NCI-H82 treated with DMSO at 0.1 percent for 48 hours (cell line): ENCODE measurements around the gene CAPN9.

Experiments used
- DNase-seq: peaks from one replicate; lab custom pipeline; 2025; ENCODE audit not compliant: unreplicated experiment; lab: John Stamatoyannopoulos, UW

Gene CAPN9

DNA sequence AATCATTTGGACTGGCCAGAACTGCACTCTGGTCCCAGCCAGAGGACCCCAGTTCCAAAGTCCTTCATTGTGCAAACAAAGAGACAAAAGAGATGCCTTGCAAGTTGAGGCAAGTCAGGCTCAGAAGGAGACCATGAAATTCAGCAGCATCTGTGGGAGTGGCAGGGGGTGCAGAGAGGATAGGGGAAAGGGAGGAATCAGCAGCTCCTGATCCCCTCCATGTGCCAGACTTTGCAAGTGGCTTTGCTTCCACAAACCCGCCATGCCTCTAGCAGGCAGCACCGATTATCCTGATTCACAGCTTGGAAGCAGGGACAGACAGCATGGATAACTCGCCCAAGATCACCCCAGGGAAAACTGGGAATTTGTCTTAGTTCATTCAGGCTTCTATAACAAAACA lies 2.1 kb upstream of the CAPN9 start:
- DNase-seq = no peak

DNA sequence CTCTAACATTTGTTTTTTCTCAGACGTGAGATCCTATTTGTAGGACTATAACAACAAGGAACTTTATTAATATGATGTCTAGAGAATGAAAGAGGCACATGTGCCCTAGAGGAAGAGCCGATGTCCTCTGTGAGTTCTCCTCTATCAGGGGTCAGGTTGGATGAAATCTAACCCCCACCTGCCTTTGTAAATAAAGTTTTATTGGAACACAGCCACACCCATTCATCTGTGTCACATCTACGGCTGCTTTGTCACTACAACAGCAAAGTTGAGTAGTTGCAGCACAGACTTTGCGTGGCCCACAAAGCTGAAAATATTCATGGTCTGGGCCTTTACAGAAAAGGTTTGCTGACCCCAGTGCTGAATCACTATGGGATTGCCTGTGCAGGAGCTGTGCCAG lies 571 bp upstream of the CAPN9 start:
- no peak for DNase-seq

DNA sequence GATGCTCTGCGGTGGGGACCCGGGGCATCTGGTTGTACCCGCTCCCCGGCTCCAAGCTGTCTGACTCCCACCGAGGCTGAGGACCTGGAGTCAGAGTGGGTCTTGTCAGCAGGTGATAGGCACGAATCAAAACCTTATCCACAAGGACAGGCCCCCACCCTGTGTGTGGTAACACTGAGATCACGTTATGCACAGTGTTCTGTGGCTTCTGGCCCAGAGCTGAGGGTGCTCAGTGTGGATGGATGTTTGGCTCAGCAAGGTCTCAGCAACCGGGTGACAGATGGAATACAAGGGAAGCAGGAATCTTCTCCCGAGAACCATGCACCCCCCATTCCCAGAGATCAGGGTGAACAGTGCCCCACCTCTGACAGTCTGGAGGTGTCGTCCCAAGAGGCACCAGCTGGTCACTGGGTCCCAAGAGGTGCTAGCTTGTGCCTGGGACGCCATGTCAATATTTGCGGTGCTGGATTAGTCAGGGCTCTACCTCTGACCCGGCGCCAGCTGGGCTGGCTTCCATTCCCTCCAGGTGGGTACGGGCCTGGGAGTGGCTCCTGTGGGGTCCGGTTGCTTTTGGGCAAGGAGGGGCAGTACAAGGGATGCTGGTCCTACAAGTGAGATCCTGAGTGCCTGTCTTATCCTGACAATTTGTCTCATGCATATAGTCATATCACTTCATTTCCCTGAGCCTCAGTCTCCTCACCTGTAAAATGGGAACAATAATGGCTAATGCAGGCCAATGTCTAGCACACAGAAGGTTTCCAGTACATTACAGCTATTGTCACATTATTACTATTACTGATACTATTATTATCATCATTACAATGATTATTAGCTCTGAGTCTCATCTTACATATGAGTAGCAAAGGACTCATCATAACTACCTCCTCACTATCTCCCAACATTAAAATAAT lies 957 bp downstream of the CAPN9 start:
- no peak for DNase-seq

DNA sequence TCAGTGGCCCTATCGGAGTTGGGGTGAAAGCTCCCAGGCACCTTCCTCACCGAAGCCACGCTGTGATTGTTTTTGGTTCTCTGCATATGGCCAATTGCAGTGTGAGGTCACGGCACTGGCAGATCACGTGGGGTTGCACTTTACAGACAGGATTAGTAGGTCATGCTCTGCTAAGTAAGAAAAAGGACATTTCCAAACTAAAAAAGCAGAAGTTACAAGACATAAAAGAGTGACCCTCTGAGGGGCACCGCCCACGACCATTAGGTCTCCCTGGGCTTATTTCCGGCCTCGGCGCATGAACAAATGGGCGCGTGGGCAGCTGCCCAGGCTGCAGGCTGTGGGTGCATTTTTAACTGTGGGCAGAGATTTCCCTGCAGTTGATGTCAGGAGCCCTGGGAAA lies 2.0 kb downstream of the CAPN9 start:
- DNase-seq = no peak

DNA sequence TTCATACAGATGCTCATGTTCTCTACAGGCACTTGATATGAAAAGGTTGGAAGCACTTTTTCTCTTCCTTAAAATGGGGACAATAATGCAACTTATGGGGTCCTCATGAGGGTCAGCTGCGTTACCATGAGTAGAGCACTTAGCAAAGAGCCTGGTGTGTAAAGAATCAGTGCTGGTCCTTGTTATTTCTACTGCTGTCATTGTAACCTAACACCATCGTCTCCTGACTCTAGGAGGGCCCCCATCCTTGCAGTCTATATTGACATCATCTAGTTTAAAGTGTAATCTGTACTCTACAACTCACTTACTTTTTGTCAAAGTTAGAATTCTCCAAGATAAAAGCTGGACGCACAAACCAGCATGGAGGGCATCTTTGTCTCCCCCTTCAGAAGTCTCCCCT lies 2.4 kb downstream of the CAPN9 start:
- no peak for DNase-seq

DNA sequence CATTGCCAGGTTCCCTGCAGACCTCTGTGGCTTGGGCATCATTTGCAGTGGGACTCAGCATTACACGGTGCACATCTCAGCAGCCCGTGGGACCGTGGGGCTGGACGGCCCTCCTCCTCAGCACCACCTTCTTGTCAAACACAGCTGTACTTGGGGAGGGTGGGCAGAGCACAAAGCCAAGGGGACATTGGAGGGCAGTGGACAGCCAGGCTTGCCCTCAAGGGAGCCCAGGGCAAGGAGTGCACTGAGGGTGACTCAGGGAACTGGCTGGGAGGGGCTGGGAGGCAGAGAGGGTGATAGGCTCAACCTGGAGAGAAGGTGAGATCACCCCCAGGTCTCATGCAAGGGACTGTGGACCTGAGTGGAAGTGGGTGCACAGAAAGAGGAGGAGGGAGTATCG lies 3.4 kb downstream of the CAPN9 start:
- DNase-seq = no peak

DNA sequence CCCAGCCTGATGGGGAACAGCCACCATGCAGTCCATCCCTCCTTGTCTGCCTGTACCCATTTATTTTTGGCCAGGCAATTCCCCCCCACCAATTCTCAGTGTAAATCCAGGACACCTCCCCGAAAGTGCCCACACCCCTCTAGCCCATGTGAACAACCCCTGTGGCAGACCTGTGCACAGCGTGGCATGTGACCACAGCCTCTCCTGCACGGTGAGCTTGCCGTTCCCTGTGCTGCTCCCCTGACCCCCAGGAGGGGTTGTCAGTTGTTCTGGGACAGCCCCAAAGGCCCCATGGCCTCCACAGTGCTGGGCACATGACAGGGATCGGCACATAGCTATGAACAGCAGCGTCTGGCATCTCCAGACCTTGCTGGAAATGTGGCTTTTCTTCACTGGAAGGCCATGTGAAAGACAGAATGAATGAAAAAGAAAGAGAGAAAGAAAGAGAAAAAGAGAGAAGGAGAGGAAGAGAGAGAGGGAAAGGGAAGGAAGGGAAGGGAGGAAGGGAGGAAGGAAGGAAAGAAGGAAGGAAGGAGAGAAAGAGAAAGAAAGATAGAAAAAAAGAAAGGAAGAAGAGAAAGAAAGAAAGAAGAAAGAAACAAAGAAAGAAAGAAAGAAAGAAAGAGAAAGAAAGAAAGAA lies 3.9 kb downstream of the CAPN9 start:
- DNase-seq = no peak

DNA sequence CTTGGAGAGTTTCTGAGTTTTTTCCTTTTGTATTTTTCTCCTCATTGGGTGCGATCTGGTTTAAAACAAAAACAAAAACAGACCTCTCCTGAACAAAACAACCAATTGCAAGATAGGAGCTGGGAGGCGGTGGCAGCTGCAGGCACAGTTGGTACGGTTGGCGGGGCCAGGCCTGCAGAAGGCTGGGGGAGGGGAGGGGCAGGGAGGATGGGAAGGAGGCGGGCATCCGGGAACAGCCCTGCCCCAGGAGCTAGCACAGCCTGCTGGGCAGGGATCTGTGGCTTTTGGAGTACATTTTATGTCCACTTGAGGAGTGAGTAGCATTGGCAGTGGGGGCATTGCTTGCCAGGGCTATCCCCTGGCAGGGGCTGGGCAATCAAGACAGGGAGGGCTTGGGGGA lies 5.2 kb downstream of the CAPN9 start:
- no peak for DNase-seq

DNA sequence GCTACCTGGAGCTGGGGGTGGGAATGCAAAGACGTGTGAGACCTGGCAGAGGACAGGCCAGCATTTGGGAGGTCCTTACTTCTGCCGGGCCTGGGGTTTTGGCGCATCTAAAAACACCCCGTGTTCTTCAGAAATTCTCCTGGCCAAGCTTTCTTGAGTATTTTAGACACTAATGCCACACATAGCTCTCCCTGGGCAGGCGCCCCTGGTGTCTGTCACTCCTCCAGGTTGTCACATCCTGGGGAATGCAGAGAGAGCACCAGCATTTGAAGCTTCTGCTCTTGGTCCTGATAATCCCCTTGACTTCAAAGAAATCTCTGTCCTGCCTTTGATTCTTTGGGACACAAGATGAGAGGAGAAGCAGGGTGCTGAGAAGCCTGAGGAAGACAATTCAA lies 6.0 kb downstream of the CAPN9 start:
- no peak for DNase-seq

DNA sequence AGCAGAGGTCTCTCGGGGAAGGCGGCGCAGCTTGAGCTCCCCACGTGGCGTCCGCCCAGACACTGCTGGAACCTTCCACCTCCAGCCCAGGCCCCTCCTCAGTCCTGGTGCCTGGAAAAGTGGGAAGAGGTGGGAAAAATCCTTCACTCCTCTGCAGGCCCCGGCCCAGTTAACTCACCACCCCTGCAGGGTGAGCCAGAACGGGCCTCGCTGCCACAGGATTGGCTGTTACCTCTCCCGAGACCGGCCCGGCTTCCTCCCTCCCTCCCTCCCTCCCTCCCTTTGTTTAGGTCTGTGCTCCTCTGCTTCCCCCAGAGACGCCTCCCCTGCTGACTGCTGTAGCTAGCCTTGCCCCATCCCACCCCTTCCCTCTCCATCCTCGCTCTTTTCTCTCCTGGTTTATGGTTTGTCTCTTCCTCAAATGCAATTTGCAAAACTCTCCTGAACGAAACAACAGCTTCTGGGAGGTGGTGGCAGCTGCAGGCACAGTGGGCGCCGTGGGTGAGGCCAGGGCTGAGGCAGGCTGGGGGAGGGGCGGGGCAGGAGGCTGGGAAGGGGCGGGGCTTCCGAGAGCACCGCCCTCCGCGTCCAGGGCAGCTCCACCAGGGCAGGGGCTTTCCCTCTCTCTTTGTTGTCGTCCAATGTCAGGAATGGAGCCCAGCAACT lies 6.5 kb downstream of the CAPN9 start:
- no peak for DNase-seq

DNA sequence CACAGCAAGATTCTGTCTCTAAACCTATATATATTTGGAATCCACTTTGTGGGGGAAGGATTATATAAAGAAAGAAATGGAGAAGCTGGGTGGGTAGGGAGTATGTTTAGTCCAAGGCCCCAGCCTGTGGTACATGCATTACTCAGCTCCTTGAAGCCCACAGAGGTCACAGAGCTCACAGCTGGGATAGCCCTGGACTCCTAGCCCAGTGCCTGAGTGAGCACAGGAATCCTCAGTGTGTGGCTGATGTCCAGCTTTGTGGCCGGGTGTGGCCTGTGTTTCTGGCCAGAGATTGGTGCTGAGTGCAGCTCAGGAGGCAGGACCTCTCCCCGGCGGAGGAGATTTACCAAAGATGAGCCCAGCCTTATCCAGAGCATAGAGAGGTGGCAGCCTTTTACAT lies 7.6 kb downstream of the CAPN9 start:
- DNase-seq = no peak

DNA sequence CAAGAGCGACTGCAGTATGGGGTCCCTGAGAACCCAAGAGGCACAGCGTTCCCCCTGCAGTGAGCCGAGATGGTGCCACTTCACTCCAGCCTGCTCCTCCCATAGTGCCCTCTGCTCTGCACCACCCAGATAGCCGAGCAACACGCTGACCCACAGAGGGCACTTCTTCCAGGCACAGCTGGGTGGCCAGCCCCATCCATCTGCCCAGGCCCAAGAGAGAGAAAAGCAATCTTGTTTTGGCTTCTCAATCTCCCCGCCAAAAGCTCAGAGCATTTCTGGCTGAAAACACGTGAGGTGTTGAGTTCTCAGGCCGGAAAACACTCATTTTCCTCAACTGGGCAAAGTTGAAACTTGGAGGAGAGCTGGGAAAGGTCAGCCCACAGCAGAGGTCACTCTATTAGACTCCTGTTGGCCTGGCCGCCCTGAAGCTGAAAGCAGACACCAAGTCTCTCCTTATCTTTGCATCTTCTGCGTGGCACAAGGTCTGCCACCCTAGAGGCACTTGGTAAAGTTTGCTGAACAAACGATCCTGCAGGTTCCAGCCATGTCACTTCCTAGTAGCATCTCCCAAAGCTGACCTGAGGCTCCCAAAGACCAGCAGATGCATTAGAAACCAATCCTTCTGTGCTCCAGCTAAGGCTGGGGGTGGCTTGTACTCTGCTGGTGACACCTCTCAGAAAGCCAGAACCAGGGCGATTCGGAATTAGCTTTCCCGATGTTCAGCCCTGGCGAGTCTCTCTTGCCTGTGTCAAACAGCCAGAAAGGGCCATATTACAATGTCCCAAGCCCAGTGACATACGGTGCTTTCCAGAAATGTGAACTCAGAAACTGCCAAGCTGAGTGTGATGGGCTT lies 10.9 kb downstream of the CAPN9 start:
- DNase-seq = no peak

DNA sequence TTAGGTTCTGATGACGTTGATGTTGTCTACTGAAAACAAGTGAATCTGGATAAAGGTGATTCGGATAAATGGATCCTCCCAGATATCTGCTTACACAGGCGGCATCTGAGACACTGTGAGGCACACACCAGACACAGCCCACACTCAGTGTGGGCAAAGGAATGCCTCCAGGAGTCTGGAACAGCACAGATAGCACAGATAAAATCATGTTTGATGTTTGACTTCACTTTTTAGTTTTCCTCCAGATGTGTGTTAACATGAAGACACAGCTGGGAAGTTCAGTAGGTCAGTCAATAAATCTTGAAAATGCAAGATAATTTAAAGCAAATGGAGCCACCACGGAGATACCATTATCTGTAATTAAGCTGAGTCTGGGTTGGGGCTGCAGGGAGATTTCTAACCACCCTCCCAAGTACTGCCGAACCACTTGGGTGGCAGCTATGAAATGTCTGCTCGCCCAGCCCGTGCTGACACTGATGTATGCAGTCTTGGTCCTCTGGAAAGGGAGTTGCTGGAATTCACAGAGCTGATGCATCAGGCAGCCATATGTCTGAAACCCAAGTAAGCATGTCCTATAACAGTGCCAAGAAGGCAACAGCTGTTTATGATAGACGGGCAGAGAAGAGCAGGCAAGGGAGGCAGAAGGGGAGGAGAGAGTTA lies 11.7 kb downstream of the CAPN9 start:
- peak; percentile 21 for DNase-seq

DNA sequence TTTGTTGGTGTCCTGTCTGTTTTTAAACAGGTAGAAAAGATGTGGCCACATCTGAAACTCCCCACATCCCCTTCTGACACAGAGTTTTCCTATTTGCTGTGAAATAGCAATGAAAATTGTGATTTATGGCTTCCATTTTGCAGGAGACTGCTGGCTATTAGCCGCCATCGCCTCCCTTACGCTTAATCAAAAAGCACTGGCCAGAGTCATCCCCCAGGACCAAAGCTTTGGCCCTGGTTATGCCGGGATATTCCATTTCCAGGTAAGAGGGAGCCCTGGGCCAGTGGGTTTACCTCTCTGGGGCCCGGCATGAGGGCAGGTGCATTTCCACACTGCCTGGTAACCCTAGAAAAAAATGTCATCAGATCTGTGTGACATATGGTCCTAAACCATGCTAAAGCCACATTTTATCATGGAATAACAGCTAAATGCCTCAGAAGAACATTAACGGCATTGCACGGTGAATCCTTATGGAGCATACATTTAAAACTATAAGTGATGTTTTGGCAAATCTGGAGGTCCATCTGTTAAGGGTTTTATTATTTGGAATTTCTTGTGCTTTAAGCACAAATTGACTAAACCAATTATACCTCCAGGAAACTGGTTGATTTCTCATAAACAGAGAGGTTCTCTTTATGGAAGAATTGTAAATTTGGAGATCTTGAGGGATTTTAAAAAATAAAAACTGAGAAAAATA lies 12.3 kb downstream of the CAPN9 start:
- no peak for DNase-seq

DNA sequence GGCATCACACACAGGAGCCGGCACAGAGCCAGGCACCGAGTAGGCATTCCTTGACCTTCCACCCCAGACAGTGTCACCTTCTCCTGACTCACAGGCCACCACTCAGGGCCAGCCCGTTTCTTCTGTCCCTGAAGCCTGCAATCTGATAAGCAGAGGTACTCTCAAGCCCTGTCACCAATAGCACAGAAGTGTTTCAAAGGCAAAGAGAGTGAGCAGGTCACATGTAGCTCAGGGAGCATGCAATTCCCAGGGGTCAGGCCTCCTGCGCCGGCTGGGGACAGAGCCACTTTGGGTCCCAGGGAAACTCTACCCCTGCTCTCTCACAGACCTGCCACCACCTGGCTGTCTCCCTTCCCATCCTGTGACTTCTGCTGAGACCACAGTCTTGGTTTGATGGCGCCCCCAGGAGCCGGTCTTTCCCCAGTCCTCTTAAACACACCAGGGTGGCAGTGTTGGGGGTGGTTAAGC lies 13.2 kb downstream of the CAPN9 start:
- no peak for DNase-seq

DNA sequence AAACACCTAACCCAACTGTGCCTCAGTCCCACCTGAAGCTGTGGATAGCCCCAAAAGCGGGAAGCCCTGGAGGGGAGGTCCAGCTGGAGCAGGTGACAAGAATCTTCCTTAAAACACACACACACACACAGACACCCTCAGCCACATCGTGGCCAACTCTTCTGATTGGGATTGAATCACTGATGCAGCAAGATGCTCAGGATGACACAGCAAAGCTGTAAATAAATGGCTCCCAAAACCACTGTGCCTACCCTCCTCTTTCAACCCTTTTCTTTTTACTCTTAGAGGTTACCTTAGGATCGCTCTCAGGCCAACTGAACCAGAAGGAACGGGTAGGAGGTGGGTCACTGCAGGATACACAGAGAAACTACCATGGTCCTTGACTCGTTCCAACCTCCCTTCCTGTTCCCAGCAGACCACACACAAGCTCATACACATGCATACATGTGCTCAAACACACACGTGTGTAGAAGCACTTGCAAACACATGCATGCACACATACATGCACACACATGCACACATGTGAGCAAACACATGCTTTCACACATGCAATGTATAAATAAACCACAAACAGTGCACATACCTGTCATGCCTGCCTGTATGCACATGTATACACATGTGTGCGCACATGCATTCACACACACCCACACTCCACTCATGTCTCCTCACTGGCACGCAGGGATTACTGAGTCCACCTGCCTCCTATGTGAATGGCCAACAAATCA lies 14.4 kb downstream of the CAPN9 start:
- no peak for DNase-seq

DNA sequence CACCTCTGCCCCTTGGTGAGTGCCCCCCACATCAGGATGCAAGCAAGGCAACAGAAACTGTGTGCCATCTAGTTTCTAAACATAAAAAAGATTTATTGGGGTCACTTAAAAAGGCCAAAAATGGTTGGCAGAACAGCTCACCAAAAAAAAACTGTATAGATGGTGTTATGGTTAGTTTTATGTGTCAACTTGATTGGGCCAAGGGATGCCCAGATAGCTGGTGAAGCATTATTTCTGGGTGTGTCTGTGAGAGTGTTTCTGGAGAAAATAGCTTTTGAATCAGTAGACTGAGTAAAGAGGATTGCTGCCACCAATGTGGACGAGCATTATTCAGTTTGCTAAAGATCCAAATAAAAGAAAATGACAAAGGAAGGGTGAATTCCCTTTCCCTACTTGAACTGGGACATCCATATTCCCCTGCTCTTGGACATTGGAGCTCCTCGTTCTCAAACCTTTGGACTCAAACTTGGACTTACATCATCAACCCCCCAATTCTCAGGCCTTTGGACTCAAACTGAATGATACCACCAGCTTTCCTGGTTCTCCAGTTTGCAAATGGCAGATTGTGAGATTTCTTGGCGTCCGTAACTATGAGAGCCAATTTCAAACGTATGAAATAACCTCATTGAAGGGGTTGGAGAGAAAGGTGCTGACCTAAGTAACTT lies 16.9 kb downstream of the CAPN9 start:
- DNase-seq = no peak

DNA sequence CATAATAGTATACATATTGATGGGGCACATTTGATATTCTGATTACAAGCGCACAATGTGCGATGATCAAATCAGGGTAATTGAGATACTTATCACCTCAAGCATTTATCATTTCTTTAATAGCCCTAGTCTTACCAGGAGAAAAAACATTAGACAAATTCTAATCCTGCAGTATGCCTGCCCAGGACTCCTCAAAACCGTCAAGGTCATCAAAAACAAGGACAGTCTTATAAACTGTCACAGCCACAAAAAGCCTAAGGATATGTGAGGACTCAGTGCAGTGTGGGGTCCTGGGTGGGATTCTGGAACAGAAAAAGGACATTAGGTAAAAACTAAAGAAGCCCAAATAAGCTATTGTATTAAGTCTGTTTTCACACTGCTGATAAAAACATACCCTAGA lies 19.1 kb downstream of the CAPN9 start:
- DNase-seq = no peak
